K562 (cell line): ENCODE data around the gene ADGRL3.

Experiments used
- ETV6 ChIP-seq, 3 experiments: fragments of 150-350 bp in 1 of 3; sonication (generic) in 1 of 3; formaldehyde crosslinking in 1 of 3; IDR thresholded peaks; 2 replicates each; pipeline versions ENCODE4 v1.6.1 to v1.8.0; 2014 to 2022; ENCODE audit warnings: borderline replicate concordance in 2 of 3, low read depth in 2 of 3, antibody characterized with exemption in 1 of 3, low read length in 1 of 3, mild to moderate bottlenecking in 1 of 3, missing genetic modification reagents in 1 of 3
- FOS ChIP-seq: IDR thresholded peaks from 3 replicates; pipeline ENCODE4 v1.6.1; 2011; ENCODE audit not compliant: insufficient read length; ENCODE audit errors: extremely low read depth
- RNF219 ChIP-seq: fragments of 250-450 bp; sonication (Bioruptor Pico); IDR thresholded peaks from 2 replicates; pipeline ENCODE4 v1.5.0; 2022; ENCODE audit warnings: mild to moderate bottlenecking

- TF ChIP-seq ETV6 (IDR thresholded peaks at IDR 0.05; ENCODE audit: borderline replicate concordance in 1 of 2, low read depth in 2 of 2, low read length in 1 of 2) (no peak), ETV6 (CRISPR knock-in tag; IDR thresholded peaks at IDR 0.05; ENCODE audit: borderline replicate concordance) (no peak), FOS (no peak), RNF219 (CRISPR knock-in tag) (no peak)
Measured at GRCh38 chr4:61428950-61429349, 228.8 kb downstream of the ADGRL3 start.
